ENCODE data around the gene CD70.
A peak's percentile ranks its signal among the peaks of the same experiment; 100 is the strongest.
"Not testable (repeated sequence)": the region's sequence is repeated elsewhere in the genome, so short reads cannot be mapped to it uniquely, and the experiment has no call there.

Gene CD70

GRCh38 chr19:6590827-6591319 lies at the start of gene CD70:
Gene CD70 (minus strand): TSS chr19:6591150. CDS start chr19:6591002, 148 bp downstream.
- peak; percentile 39 for DNase-seq

- not testable (repeated sequence) for DNase-seq
Measured at GRCh38 chr19:6640333-6640732, 49.4 kb upstream of the CD70 start.

GRCh38 chr19:6639439-6639838 lies 48.5 kb upstream of the CD70 start:
- no peak for DNase-seq

- DNase-seq, result not testable (repeated sequence)
Measured at GRCh38 chr19:6633456-6633813, 42.5 kb upstream of the CD70 start.

GRCh38 chr19:6632747-6633455 lies 42.0 kb upstream of the CD70 start:
- peak; percentile 51 for DNase-seq

GRCh38 chr19:6632002-6632621 lies 41.2 kb upstream of the CD70 start:
- DNase-seq, result peak; percentile 82

GRCh38 chr19:6626764-6627163 lies 35.8 kb upstream of the CD70 start:
- DNase-seq, result no peak

GRCh38 chr19:6617374-6617773 lies 26.4 kb upstream of the CD70 start:
- no peak for DNase-seq

GRCh38 chr19:6616011-6616410 lies 25.1 kb upstream of the CD70 start:
- DNase-seq, result no peak

GRCh38 chr19:6613711-6614110 lies 22.8 kb upstream of the CD70 start:
- DNase-seq, result no peak

GRCh38 chr19:6610934-6611852 lies 20.2 kb upstream of the CD70 start:
- DNase-seq, result no peak

GRCh38 chr19:6608940-6609339 lies 18.0 kb upstream of the CD70 start:
- no peak for DNase-seq

- DNase-seq, result not testable (repeated sequence)
Measured at GRCh38 chr19:6608146-6608545, 17.2 kb upstream of the CD70 start.

- DNase-seq, result not testable (repeated sequence)
Measured at GRCh38 chr19:6606276-6607070, 15.5 kb upstream of the CD70 start.

- DNase-seq, result no peak
Measured at GRCh38 chr19:6604906-6605305, 14.0 kb upstream of the CD70 start.

- no peak for DNase-seq
Measured at GRCh38 chr19:6602729-6603114, 11.8 kb upstream of the CD70 start.

- not testable (repeated sequence) for DNase-seq
Measured at GRCh38 chr19:6601537-6602052, 10.6 kb upstream of the CD70 start.

- not testable (repeated sequence) for DNase-seq
Measured at GRCh38 chr19:6600951-6601536, 10.1 kb upstream of the CD70 start.

GRCh38 chr19:6599866-6600454 lies 9.0 kb upstream of the CD70 start:
- DNase-seq, result no peak

- DNase-seq, result not testable (repeated sequence)
Measured at GRCh38 chr19:6598254-6598892, 7.4 kb upstream of the CD70 start.

Data from activated CD8-positive, alpha-beta memory T cell treated with anti-CD3 and anti-CD28 coated beads, Interleukin-2, amount 50 U/mL, for 4 hours (primary cell).